ENCODE measurements around the gene LAMA3.
A peak's percentile ranks its signal among the peaks of the same experiment; 100 is the strongest.

DNA sequence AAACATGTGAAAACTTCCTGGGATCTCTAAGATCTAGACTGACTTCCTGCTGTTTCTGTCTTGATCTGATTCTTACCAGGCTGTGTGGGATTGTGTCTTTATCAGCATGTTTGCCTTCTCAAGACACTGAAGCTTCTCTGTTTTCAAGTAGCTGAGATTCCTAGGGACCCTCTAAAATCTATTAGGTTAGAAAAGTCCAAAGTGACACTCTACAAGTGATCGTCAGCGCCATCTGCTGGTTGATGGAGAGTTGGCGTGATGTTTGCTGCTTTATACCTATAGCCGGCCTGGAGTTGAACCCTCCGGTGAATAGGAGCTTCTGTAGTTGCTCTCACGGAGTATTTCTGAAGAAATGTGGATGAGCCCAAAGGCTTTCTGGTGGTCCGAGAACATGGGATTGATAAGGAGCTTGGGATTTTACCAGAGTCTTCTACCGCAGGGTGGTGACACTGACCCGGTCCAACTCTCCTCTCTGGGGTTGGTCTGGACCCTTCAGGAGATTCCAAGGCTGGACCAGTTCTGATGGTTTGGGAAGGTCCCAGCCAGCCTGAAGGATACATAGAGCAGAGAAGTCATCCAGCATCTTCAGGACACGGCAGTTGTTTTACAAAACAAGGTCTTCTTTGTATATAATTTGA is 229.3 kb downstream of the LAMA3 start:
- TF ChIP-seq, protein P1, sequence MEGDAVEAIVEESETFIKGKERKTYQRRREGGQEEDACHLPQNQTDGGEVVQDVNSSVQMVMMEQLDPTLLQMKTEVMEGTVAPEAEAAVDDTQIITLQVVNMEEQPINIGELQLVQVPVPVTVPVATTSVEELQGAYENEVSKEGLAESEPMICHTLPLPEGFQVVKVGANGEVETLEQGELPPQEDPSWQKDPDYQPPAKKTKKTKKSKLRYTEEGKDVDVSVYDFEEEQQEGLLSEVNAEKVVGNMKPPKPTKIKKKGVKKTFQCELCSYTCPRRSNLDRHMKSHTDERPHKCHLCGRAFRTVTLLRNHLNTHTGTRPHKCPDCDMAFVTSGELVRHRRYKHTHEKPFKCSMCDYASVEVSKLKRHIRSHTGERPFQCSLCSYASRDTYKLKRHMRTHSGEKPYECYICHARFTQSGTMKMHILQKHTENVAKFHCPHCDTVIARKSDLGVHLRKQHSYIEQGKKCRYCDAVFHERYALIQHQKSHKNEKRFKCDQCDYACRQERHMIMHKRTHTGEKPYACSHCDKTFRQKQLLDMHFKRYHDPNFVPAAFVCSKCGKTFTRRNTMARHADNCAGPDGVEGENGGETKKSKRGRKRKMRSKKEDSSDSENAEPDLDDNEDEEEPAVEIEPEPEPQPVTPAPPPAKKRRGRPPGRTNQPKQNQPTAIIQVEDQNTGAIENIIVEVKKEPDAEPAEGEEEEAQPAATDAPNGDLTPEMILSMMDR (IDR thresholded peaks at IDR 0.05 in 8 of 11, conservative IDR thresholded peaks at IDR 0.05 in 3 of 11): peak; percentile 25 to 88 (median 79)
- no peak for TF ChIP-seq POLR2A (IDR thresholded peaks at IDR 0.05)

Data from spleen (tissue), 7 donors.